IPS-11a (cell line): ENCODE measurements around the gene UMODL1.

Source experiments
- H3K4me3 ChIP-seq: one replicate; pipeline ENCODE4 v1.5.1; 2013; ENCODE audit warnings: low read depth, low read length, control low read depth

Gene UMODL1, protein sequence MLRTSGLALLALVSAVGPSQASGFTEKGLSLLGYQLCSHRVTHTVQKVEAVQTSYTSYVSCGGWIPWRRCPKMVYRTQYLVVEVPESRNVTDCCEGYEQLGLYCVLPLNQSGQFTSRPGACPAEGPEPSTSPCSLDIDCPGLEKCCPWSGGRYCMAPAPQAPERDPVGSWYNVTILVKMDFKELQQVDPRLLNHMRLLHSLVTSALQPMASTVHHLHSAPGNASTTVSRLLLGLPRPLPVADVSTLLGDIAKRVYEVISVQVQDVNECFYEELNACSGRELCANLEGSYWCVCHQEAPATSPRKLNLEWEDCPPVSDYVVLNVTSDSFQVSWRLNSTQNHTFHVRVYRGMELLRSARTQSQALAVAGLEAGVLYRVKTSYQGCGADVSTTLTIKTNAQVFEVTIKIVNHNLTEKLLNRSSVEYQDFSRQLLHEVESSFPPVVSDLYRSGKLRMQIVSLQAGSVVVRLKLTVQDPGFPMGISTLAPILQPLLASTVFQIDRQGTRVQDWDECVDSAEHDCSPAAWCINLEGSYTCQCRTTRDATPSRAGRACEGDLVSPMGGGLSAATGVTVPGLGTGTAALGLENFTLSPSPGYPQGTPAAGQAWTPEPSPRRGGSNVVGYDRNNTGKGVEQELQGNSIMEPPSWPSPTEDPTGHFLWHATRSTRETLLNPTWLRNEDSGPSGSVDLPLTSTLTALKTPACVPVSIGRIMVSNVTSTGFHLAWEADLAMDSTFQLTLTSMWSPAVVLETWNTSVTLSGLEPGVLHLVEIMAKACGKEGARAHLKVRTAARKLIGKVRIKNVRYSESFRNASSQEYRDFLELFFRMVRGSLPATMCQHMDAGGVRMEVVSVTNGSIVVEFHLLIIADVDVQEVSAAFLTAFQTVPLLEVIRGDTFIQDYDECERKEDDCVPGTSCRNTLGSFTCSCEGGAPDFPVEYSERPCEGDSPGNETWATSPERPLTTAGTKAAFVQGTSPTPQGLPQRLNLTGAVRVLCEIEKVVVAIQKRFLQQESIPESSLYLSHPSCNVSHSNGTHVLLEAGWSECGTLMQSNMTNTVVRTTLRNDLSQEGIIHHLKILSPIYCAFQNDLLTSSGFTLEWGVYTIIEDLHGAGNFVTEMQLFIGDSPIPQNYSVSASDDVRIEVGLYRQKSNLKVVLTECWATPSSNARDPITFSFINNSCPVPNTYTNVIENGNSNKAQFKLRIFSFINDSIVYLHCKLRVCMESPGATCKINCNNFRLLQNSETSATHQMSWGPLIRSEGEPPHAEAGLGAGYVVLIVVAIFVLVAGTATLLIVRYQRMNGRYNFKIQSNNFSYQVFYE

DNA sequence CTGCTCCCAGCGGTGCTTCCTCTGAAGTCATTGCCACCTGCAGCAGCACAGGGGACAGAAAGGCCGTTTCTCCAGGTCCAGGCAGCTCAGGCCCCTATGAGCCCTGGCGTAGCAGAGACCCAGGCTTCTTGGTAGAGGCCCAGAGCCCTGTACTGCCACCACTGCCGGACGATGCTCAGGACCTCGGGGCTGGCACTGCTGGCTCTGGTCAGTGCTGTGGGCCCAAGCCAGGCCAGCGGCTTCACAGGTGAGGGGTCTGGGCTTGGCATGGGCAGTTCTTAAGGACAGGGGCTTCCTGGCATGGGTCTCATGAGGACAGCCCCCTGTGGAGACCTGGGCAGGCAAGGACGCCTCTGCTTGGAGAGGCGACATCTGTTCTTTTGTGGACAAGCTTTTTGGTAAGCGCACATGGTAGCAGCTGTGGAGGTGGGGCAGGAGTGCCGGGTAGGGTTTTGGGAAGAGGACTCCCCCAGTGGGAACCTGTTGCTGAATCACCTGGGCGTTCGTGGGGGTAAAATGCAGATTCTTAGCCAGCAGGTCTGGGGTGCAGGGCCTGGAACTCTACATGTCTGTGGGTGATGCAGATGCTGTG, at the start of gene UMODL1:
UMODL1 (plus strand) TSS at position 172 of the 592 bp plus-strand sequence; CDS start at position 172, 0 bp downstream.
- H3K4me3 ChIP-seq: no peak within 1 kb of the TSS

DNA sequence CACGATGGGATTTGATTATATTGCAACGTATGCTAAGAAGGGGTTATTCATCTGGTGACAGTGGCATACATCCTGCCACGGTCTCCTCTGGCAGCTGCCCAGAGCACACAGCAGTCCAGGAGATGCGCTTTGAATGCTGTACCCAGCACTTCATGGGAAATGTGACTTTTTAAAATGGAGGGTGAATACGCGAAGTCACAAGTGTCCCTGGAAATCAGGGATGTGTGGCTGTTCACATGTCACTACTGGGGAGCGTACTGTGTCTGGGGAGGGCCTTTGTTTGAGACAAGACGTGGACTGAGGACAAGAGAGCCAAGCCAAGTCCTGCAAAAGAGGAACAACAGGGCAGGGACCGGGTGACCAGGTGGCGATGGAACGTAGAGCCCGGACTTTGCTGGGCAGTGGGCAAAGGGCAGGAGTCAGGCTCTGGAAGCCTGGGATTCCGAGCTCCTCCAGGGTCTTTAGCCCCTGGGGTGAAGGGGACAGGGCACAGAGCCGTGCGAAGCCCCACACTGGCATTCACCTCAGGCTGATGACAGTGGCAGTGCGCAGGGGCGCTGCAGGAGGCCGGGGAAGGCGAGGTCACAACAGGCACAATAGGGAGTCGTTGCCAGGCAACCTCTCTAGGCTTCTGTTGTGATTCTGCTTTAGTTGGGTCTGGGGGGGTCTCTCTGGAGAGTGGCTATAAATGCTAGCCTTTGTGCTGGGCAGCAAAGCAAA, 49.6 kb upstream of the UMODL1 start:
- H3K4me3 ChIP-seq: no peak overlapping the region

DNA sequence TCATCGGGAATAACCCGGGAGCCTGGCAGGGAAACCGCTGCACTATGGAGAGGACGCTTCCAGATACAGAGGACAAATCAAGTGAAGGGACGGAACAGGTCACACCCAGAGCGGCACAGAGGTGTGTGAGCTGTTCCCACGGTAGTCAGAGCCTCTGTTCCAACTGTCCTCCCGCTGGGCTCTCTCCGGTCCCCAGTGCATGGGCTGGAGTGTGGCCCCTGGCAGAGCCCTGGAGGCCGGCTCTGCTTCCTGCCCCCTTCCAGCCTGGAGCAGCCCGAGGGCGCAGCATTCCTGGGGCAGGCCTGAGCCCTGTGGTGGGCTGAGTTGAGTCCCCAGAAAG, 49.1 kb upstream of the UMODL1 start:
- H3K4me3 ChIP-seq: no peak overlapping the region

DNA sequence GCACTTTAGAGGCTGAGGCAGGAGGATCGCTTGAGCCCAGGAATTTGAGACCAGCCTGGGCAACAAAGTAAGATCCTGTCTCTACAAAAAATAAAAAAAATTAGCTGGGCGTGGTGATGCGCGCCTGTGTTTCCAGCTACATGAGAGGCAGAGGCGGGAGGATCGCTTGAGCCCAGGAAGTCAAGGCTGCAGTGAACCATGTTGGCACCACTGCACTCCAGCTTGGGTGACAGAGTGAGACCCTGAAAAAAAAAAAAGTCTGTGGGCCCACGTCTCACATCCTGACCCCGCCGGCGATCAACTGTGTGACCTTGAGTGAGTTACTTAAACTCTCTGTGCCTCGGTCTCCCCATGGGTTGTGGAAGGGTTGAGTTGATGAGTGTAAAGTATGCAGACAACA, 48.2 kb upstream of the UMODL1 start:
- no peak overlapping the region for H3K4me3 ChIP-seq

DNA sequence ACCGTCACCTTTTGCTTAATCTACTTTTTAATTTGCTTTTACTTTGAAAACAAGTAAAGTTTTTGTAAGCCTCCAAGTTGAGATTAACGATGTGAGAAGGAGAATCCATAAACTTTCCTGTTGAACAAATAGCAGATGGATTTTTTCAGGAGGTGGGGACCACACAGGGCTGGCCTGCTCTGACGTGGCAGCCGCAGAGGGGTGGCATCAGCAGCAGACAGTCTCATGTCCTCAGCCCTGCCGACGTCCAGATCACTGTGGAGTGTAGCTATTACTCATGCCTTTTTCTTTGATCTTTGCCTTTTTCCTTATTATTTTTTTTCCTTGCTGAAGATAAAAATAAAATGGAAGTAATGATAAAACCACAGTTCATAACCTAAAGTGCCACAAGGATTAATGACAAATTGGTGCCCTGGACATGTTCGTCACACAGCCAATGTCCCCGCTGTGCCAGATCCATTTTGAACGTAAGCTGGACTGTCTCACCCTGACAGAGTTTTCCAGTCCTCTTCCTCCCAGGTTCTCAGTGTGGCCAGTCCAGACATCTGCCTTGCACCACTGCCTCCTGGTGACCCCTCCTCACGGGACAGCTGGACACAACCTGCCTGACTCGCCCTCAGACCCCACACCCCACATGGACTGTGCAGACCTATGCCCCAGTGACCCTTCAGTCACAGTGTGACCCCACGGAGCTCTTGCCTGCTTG, 45.6 kb upstream of the UMODL1 start:
- no peak overlapping the region for H3K4me3 ChIP-seq

DNA sequence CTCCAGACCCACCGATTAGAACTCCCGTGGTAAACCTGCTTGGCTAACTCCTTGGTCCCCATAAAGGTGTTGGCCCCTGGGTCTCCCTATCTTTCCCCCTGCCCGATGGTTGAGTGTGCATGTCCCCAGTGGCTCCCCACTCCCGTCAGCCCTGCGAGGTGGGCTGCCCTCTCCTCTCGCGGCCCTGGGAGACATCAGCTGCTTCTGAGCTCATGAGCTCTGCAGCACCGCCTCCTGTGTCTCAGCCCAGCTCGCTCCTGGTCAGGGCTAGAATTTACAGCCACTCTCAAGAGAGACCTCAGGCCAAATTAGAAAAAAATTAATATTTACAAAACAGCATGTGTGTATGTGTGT, 45.1 kb upstream of the UMODL1 start:
- H3K4me3 ChIP-seq: no peak overlapping the region

DNA sequence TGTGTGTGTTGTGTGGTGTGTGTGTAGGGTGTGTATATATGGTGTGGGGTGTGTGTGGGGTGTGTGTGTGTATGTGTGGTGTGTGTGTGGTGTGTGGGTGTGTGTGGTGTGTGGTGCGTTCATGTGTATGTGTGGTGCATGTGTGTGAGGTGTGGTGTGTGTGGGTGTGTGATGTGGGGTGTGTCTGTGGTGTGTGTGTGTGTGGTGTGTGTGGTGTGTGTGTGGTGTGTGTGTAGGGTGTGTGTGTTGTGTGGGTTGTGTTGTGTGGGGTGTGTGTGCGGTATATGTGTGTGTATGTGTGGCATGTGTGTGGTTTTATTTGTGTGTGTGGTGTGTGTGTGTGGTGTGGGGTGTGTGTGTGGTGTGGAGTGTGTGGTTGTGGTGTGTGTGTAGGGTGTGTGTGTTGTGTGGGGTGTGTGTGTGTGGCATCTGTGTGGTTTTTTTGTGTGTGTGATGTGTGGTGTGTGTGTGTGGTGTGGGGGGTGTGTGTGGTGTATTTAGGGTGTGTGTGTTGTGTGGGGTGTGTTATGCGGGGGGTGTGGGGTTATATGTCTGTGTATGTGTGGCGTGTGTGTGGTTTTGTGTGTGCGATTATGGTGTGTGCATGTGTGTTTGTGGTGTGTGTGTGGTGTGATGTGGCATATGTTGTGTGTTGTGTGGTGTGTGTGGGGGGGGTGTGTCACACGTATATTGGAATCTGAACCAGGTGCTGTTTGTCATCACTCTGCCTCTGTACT, 43.9 kb upstream of the UMODL1 start:
- no peak overlapping the region for H3K4me3 ChIP-seq

DNA sequence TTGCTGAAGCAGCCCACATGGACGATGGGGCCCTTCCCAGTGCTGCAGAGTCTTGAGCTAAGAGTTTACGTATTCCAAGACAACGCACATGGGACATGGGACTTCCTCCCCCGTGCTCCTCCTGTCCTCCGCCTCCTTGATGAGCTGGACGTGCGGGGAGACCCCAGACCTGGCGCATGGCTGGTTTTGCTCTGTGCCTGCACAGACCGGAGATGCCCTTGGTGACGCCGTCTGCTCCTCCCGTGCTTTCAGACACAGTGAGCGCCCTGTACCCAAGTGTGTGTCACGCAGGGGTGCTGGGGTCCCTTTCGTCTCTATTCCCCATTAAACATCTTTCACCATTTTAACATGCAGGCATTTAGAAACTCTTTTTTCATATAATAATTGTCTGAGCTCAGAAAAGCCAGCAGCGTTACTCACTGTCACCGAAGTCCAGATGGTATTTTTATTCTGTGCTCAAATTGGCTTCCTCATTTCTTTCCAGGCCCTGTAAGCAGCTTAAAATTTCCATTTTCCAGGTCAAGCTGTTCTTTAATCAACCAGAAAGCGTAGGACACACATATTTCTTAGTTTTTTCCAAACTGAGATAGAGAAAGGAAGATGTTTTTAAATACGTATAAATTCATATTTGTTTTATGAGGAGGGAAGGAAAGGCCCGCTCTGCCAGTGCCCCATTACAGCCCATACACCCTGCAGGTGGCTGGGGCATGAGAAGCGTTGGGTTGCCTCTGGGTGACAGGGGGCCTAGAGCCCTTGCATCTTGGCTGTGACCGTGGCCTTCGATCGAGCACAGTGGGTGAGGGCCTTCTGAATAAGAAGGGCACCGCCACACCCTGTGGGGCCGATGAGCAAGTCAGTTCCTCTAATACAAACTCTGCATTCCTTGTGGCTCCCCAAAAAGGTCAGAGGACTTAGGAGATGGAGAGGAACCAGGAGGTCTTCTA, 43.0 kb upstream of the UMODL1 start:
- no peak overlapping the region for H3K4me3 ChIP-seq

DNA sequence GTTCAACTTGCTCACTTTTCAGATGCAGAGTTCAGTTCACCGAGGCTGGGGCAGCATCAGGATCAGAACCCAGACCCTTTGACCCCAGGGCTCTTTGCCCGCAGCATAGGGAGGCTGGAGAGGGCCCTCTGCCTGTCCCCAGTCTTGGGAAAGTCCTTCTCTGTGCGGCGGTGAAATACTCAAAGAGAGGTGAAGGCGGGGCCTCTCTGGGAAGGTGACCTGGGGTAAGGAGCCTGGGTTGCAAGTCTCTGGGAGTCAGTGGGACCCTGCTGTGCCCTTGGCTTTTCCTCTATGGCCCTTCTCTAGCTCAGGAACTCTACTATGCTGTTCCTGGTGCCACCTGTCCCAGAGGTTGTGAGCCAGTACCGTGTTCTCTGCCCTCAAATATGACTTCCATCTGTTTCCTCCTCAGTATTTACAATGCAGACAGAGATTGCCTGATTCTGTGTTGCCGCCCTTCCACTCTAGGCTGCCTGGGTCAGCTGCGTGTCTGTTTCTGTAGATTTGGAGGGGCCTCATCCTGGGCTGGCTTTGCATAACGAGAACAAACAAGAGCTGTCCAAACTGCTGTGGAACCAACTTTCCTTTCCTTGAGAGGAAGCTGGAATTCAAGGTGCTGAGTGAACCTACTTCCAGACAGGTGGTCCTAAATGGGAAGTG, 42.2 kb upstream of the UMODL1 start:
- H3K4me3 ChIP-seq: no peak overlapping the region

DNA sequence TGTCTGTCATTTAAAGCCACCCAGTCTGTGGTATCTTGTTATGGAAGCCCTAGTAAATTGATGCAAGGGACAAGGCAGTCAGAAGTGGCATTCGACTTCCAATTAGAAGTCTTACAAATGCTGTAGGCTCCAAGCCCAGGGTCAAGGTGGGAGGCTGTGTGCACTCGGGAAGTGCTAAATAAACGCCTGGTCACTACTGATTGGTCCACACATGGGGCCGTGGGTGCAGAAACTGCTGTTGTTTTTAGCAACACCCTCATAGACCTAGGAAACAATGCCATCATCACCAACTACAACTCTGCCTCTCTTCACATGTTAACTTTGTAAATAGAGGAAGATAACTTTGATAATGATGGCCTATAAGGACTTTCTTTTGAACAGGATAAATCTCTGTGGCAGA, 40.8 kb upstream of the UMODL1 start:
- no peak overlapping the region for H3K4me3 ChIP-seq

DNA sequence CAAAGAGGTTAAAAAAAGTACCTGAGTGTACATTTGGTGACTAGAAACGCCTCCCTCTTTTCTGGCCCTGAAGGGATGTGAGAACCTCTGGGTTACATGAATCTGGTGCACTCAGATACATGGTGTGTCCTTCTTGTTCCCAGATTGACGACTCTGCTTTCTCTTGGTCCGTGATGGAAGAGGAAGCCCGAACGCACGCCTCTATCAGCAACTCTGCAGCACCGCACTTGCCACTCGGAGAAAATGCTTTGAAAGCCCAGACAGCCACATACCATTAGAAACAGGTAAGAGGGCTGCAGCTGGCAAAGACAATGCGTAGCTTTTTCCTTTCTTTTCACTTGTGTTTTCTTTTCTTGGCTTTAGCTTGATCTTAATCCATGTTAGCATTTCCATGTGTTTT, 39.9 kb upstream of the UMODL1 start:
- H3K4me3 ChIP-seq: no peak overlapping the region

DNA sequence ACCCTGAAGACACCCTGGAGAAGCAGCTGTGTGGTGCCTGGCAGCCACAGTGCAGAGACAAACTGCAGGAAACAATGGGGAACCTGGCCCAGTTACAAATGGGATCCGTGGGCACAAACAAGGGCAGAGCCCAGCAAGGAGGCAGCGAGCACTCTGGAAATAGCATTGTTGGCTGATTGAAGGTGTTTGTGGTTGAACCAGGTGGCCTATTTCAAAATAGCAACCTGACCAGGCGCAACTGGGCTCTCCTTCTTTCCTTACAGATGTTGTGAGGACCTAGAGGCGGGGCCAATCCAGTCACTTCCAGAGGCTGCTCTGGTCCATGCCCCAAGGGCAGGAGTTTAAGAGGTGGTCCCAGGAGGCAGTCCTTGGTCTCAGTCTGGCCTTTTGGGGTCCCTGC, 39.3 kb upstream of the UMODL1 start:
- H3K4me3 ChIP-seq: no peak overlapping the region

DNA sequence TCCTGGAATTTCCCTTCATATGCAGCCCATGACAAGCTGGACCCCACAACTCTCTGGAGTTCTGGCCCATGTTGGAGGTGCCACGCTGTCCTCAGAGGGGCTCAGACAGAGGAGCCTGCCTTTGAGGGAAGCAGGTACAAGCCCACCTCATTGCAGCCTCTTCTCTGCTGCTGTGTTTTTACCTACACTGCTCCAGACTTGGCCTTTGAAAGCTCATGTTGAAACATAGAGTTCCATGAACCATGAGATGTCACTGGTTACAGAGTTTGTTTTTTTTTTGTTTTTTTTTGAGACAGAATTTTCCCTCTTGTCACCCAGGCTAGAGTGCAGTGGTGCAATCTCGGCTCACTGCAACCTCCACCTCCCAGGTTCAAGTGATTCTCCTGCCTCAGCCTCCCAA, 38.9 kb upstream of the UMODL1 start:
- H3K4me3 ChIP-seq: no peak overlapping the region

DNA sequence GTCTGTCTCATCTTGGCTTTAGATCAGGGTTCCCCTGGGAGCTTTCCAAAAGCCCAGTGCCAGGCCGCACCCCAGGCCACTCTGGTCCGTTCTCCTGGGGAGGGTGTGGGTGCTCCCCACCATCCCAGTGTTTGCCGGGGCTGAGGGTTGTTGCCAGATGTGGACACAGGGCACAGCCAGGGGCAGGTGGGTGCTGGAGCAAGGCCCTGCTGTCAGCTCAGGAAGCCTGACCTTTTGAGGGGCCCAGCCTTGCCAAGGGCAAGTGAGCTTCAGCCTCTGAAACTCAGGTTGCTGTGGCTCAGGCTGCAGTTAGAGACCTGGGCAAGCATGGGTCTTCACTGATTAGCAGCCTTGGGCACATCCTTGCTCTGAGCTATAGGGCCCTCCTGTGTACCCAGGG, 38.1 kb upstream of the UMODL1 start:
- H3K4me3 ChIP-seq: no peak overlapping the region

DNA sequence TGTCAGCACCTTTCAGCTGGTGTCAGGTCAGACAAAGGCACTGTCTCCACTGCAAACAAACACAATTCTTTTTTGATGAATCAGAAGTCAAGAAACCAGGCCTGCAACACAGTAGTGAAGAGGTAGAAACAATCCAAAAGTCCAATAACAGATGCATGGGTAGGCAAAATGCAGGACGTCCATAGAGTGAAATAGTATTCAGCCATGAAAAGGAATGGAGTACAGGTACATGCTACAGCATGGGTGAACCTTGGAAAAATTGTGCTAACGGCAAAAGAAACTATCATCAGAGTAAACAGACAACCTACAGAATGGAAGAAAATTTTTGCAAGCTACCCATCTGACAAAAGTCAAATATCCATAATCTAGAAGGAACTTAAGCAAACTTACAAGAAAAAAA, 34.8 kb upstream of the UMODL1 start:
- H3K4me3 ChIP-seq: no peak overlapping the region

DNA sequence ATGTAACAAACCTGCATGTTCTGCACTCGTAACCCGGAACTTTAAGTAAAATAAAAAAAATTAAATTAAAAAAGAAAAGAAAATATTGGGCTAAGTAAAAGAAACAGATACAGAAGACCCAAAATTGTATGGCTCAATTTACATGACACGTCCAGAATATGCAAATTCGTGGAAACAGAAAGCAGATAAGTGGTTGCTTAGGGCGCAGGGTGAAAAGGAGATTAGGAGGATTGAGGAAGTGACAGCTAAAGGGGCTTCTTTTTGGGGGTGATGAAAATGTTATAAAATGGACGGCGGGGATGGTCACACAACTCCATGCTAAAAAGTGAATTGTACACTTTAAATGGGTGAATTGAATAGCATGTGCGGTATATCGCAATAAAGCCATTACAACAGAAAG, 33.6 kb upstream of the UMODL1 start:
- H3K4me3 ChIP-seq: no peak overlapping the region

DNA sequence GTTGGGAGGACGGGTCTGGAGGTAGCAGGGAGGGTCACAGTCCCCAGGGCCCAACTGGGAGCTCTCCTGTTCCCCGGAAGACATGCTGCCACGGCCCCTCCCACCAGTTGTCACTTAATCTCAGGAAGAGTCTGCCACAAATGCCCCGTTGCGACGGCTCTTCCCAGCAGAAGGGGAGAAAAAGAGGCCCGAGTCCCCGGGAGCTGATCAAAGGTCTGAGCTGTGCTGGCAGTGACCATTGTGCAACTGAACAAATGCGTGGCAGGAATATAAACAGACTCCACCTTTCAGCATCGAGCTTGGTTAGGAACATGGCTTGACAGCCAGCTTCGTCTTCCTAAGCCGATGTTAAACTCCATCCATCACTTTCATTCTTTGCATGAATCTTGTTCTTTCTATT, 33.2 kb upstream of the UMODL1 start:
- no peak overlapping the region for H3K4me3 ChIP-seq

DNA sequence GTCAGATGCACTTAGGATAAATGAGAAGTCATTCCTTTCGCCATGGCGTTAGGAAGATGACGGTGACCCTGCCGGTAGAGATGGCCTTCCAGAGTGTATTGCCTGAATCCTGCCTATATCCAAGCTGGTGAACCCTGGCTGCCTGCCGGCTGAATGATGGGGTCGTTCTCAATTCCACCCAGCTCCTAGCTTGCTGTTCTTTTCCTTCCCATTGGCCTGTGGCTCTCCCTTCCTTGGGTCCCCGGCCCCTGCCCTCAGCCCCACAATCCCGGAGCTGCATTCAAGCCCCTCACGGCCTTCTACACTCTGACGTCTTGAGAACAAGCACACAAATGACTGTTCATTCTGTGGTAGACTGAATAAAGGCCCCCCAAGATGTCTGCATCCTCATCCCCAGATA, 32.7 kb upstream of the UMODL1 start:
- H3K4me3 ChIP-seq: no peak overlapping the region
